GM18511 (cell line): ENCODE measurements around the gene LARGE1.

ENCODE experiments used
- ATAC-seq: cut with Tn5 transposase; IDR thresholded peaks from one replicate; pipeline ENCODE4 v1.9.1; 2021; ENCODE audit warnings: mild to moderate bottlenecking, moderate library complexity; ENCODE audit not compliant: unreplicated experiment

Gene LARGE1

DNA sequence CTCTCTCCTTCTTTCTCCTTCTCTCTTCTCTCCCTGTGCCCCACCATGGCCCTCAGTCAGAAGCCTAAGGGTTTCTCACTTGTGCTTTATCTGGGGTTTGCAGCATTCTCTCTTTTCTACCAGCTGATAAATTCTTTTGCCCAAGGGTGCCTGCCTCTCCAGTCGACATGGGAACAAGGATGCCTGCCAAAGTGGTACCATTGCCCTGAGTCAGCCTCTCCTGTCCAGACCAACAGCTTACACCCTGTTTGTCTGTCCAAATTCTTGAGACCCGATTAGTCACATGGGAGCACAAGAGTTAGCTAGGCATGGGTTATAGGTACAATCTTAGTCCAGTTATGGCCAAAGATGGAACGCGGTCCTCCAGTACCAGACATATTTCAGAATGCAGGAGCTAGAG, 242.7 kb downstream of the LARGE1 start:
- no peak for ATAC-seq

DNA sequence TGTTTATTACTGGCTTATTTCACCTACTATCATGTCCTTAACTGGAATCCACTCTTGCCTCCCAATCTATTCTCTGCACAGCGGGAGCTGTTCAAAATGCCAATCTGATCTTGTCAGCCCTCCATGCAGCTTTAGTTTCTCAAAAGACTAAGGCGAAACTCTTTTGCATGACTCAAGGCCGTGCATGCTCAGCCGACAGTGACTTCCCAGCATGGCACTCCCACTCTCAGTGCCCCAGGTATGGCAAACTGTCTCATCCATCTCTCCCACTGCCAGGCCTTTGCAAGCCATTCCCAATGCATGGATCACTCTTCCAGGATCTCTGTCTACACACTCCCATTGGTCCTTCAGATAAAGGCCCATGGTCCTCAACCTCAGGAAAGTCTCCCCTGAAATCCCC, 245.9 kb downstream of the LARGE1 start:
- no peak for ATAC-seq

DNA sequence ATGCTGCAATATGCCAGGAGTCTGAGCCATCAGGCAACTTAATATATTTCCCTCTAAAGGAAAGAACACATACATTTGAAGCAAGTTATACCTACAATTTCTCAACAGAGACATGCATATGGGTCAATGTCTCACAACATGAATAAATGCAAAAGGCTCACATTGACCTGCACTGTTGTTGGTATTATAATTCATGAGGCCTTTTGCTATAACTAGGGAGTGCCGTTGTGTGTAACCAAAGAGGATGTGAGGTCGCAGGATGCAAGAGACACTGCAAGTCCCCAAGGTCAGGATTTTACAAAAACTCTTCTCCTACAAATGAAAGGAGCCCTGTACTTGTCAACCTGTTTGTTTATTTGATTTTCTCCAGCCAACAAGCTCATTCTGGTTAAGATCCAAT, 250.5 kb downstream of the LARGE1 start:
- ATAC-seq: no peak

DNA sequence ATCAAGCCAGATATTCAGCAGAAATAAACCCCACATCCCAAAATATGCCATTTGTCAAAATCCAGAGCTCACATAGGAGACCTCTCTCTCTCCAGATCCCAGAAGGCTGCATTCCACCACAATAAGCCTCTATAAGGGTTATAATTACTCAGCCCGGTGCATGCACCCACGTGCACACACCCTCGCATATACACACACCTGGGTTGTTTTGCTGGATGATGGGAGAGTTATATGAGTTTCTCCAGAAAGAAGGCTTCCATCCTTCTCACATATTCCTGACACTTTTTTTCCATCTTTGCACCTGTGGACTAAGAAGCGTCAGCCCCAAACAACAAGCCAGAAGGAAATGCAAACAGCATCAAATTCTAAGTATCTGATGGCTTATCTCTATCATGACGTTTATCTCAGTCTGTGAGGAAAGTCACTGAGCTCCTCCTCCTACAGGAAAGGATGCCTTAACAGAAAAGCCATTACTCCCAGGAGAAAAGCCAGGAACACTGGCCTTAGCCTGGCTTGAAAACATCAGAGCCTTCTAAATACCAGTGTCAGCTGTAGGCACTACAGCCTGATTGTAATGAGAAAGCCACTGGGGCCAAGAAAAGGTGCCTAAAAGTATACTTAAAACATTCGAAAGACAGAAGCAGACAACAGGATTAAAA, 253.2 kb downstream of the LARGE1 start:
- no peak for ATAC-seq

DNA sequence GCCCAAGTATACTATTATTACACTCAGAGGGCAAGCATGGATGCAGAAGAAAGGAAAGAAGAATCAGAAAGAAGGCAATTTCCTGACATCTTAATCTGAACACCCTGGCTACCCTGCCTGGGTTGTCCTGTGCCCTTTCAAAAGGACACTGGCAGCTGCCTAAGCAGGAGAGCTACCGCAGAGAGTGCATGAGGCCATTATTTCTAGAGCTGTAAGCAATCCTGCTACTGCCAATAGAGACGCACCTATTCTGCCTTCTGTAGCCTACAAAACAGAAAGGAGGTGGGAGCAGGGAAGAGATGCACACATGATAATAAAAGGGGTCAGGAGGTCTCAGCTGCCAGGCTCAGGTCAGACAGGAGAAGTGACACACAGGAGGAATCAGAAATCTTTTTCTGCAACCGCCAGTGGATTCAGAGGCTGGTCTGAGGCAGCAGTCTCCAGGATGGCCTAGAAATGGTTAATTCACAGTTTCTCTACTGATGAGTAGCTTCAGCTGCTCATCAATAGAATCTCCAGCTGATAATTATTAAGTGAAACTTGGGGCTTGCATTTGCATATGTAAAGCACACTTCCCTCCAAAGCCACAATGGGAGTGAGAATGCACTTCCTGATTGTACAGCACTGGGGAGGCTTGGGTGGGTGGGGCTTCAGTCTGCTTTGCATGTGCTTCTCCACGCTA, 253.9 kb downstream of the LARGE1 start:
- no peak for ATAC-seq

DNA sequence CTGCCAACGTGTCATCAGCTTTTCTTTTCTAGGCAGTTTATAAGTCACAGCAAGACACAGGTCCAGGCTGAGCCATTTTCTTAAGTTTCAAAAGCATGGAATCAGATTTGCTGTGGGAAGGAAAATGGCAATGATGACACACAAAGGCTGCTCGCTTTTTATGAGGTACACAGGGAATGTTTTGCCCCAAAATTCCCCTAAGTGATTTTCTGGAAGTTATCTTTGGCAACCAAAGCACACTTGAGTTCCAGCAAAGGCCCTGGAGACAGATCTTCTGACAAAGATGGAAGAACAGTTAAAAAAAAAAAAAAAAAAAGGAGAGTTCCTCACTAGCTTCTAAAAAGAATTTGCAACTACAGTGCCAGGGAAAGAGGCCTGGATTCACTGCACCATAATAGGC, 260.8 kb downstream of the LARGE1 start:
- no peak for ATAC-seq

DNA sequence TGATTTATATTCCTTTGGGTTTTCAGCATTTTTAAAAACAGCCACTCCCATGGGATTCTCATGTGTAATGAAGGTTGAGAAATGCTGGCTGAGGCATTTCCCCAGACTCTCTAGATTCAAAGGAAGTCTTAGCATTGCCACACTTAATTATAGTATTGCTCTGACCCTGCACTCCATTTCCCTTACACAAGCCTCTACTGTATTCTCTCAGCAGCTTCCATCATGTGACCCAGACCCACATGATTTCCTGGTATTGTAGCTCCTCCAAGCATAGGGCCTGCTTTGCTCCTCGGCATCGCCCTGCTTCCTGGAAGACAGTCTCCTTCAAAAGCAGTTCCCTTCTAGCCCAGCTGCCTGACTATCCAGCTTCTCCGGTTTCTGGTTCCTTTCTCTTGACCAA, 261.5 kb downstream of the LARGE1 start:
- ATAC-seq: no peak

DNA sequence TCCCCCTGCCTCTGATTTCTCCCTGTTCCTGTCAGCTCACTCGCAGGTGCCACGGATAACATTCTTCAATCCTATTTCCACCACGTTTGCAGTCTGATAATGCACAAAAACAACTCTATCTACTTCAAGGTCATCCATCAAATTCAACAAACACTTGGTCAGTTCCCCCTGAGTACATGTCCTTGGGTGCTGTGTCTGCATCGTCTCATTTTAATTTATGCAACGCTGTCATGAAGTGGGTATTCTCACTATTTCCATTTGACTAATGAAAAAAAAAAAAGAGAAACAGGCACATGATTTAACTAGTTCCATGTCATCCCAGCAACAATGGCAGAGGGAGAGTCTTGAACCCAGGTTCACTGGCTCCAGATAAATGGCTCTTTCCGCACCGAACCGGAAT, 262.6 kb downstream of the LARGE1 start:
- ATAC-seq: no peak

DNA sequence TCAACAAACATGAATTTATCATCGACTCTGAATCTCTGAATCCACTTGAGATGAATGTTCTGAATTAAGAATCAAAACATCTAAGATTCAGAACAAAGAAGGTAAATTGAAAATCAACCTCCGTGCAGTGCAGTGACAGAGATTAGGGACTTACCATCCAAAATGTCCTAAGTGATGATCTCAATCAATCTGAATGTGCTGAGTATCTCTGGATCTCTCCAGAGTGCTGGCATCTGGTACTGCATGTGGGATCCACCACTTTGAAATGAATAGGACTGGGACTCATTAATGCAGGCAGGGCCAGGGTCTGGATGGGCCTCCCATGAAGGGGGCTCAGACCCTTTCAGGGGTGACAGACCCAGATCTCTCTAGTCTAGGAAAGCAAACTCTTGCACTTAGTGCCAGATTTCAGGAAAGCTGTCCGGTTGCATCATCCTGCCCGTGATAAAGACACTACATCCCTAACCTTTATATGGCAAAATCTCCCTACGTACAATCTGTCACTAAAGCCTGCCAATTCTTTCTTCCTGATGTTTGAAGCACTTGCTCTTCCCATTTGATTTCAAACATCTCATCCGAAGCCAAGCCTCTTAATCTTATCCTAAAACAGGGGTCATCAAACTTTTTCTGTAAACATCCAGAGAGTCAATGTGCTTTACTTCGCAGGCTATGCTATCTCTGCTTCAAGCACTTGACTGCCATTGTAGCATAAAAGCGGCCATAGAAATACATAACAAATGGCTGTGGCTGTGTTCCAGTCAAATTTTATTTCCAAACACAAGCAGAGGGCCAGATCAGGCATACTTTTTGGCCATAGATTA, 263.3 kb downstream of the LARGE1 start:
- ATAC-seq: no peak

DNA sequence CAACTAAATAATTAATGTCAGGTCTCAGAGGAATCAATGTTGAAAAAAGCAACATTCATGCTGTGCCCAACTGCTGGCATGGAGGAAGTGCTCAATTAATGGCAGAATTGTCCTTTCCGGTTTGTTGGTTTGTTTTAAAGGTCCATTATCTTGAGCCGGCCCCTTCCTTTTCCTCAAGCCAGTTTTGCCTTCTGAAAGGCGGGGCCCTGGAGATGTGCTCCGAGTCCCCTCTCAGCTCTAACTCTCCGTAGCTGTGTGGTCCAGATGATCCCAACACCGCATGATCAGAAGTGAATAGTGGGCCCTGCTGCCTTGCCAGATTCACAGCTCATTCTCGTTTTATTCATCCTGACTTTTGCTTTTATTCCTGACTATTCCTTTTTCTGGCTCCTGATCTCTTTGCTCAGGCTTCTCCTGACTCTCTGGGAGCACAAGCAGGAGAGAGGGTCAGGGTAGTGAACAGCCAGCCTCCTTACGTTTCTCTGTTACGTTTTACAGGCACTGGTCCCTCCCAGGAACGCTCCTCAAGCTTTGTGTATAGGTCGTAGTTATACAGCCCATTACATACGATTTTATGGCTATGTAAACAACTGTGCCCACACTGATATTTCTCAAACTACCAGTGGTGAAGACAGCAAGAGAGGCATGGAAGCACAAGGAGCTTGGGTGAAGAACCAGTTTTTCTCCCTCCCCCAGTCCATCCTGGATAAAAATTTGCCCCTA, 265.9 kb downstream of the LARGE1 start:
- no peak for ATAC-seq

DNA sequence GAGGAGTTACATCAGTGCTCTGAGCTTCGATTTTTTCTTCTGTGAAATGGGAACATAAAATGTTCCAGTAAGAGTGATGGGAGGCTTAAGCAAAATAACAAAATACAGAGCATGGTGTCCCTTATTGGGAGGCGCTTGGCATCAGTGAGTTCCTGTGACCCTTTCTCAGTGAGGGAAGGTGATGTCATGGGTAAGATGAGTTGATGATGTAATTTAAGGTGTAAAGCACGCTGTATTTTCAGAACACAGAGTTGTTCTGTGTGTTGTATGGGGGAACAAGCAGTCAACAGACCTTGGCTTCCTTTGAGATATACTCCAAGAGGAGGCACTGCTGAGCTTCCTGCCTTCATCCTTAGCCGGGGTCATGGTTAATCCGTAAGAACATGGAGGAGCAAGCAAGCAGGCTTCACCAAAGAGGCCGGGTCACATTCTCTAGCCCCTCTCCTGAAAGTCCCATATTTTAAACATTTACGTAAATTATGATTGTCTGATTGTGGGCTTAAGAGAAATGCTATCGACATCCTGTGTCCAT, 266.7 kb downstream of the LARGE1 start:
- no peak for ATAC-seq

DNA sequence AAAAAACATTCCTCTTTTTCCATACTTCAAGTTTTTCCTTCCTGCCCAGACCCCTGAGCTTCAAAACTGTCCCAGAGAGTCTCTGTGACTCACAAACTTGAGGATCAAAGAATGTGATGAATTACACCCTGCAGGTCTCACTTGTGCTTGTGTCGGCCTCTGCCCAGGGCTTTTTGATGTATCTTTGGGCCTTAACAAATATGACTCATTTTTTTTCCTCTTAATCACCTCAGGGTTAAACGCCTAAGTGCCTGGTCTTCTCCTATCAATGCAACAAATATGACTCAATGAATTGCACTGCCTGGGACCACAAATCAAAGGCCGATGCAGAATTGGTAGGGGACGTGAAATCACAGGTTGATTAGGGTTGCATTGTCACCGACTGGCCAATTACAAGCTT, 267.7 kb downstream of the LARGE1 start:
- no peak for ATAC-seq

DNA sequence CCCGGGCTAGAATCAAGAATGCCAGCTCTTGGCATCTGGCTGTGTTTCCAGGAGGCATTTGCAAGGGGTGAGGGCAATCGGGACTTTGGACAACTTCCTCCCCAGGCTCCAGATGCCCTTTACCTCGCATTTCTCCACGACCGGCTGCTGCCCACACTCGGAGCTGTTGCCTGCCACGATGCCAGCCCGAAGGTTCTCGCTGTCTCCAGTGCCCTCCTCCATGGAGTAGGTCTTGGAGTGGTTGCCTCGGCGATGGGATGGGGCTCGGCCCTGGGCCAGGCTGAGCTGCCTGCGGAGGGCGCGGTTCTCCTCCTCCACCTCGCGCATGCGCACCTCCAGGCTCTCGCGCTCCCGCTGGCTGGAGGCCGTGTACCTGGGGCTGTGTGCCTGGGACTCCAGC, 270.0 kb downstream of the LARGE1 start:
- ATAC-seq: no peak

DNA sequence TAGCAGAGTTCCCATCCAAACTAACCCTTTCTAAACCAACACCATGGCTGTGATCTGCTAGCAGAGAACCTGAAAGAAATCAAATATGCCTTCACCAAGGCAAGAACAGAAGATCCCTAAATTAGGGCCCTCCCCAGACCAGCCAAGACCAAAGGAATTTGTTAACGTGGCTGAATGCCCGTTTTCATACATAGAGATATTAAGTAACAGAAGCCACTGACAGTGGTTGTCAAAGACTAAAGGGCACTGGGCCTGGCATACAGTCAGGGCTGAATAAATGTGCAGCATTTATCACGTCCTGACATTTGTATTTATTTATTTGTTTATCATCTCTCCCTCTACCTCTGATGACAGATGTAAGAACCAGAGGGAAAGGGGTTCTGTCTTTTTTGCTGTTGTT, 271.8 kb downstream of the LARGE1 start:
- no peak for ATAC-seq

DNA sequence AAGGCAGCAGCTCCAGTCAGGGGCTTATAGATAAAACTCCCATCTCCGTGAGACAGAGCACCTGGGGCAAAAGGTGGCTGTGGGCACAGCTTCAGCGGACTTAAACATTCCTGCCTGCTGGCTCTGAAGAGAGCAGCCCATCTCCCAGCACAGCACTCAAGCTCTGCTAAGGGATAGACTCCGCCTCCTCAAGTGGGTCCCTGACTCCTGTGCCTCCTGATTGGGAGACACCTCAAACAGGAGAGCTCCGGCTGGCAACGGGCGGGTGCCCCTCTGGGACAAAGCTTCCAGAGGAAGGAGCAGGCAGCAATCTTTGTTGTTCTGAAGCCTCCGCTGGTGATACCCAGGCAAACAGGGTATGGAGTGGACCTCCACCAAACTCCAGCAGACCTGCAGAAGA, 279.4 kb downstream of the LARGE1 start:
- no peak for ATAC-seq

DNA sequence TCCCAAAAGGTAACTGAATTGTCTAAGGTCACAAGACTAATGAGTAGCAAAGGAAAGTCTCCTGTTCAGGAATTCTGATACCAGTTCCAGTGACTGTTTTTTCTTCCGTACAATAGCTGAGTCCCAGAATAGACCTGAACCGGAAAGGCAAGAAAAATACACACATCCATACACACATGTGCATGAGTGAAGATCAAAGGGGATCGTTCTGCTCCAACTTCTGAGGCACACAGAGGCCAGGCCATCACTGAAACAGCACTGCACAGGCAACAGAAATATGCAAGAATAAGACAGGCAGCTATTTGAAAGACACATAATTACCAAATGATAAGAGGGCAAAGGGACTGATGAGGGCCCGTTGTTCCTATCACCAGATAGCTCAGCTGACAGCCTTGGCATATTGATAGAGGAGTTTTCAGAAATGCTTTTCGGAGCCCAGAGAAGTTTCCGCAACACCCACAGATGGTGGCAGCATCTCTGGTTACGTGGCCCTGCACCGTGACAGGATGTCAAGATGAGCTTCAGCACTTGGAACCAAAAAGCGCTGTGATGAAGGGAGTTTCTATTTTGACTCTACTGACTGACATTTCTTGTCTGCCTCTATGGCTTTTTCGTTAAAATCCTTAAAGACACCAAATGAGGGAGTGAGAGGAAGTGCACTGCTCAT, 280.6 kb downstream of the LARGE1 start:
- no peak for ATAC-seq

DNA sequence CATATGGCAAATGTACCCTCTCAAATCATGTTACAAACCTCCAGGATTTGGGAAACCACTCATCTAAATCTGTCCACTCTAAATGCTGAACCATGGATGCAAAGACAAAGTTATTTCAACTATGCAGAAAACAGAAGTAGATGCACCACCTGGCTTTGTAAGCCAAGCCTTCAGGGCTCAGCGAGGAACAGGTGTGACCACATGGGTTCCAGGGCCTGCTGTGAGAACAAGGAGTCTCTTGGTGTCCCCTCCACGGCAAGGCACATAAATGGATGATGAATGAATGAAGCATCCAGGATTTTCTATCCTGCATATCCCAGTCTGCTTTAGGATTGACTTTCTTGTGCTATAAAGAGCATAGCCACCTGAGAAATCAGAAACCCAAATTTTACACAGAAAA, 284.5 kb downstream of the LARGE1 start:
- ATAC-seq: no peak

DNA sequence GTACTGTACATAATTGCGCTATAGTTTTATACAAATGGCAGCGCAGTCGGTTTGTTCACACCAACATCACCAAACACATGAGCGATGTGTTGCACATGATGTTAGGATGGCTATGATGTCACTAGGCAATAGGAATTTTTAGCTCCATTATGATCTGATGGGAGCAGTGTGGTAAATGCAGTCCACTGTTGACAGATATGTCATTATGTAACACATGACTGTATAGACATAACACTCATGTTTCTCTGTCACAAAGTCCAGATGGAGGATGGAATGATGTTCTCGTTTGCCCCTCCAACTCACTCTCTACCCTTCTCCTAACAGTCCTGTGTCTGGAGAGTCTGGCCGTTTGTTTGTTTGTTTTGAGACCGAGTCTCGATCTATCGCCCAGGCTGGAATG, 288.5 kb downstream of the LARGE1 start:
- no peak for ATAC-seq

DNA sequence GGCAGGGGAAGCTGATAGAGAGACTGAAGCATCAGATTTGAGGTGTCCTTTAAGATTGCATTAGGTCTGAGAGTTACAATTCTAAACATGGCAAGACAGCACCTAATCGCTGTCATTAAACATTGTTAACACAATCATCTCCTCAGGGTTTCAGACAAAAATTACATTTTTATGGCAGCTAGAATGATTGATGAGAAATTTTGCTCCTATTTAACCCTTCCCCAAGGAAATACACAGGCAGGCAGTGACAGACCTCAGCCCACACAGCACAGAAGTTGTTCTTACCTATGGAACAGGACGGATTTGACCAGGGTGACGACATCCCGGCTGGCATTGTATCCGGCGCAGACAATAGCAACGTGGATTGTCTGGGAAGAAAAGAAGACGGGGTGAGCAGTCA, 294.3 kb downstream of the LARGE1 start:
- ATAC-seq: no peak

DNA sequence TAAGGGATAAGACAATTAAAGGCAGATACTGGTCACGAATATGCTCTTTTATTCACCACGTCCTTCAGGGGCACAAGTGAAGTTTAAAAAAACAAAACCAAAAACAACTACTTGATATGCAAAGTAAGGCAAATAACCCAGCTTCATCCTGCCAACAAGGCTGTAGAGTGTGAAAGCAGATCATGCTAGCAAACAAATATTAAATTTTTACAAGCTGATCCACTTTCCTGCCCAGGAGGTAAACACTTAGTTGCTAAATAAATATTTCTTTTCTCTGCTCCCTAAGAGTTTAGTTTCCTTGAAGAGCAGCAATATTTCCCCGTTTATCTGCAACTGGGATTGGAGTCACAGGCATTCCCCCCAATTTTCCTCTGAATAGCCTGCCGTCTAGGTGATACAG, 300.2 kb downstream of the LARGE1 start:
- ATAC-seq: no peak

DNA sequence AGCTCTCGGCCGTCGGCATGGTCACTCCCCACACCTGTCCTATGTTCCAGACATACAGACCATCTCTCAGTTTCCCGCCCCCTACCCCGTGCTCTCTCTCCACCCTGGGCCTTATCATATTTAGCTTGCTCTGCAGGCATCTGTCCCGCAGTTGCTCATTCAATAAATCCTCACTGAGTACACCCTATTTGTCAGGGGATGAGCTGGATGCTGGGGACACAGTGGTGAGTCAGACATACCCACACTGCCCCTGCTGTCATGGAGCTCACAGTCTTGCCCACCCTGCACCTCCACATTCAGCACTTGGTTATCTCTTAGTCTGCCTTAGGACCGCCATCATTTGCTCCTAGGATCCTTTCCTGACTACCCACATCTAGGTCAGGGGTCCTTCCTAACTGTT, 313.8 kb downstream of the LARGE1 start:
- no peak for ATAC-seq
